DOHH2 (cell line): ENCODE data around the gene FAXC.

Experiments
- H3F3A ChIP-seq: fragments of 200-600 bp; sonication (generic), shearing (Covaris generic); 2 replicates; pipeline ENCODE4 v1.6.0; 2016; ENCODE audit warnings: antibody characterized with exemption, mild to moderate bottlenecking; ENCODE audit not compliant: control insufficient read depth, insufficient read depth
- H3K27ac ChIP-seq: fragments of 200-600 bp; sonication (generic); 2 replicates; pipeline ENCODE4 v1.5.1; 2014; ENCODE audit warnings: low read depth, mild to moderate bottlenecking, low read length, moderate library complexity
- H3K27me3 ChIP-seq: fragments of 200-600 bp; sonication (generic); 2 replicates; pipeline ENCODE4 v1.6.1; 2014; ENCODE audit warnings: mild to moderate bottlenecking, low read length, mixed read lengths; ENCODE audit not compliant: control insufficient read depth
- H3K36me3 ChIP-seq: fragments of 200-600 bp; sonication (generic); 2 replicates; pipeline ENCODE4 v1.6.1; 2014; ENCODE audit warnings: mild to moderate bottlenecking, low read length, moderate library complexity, mixed read lengths; ENCODE audit not compliant: control insufficient read depth
- H3K4me1 ChIP-seq: fragments of 200-600 bp; sonication (generic); 2 replicates; pipeline ENCODE4 v1.6.1; 2014; ENCODE audit warnings: mild to moderate bottlenecking, low read length, mixed read lengths; ENCODE audit not compliant: control insufficient read depth
- H3K4me2 ChIP-seq: fragments of 200-600 bp; sonication (generic); 2 replicates; pipeline ENCODE4 v1.6.0; 2014; ENCODE audit warnings: mild to moderate bottlenecking, low read length, moderate library complexity
- H3K4me3 ChIP-seq: fragments of 200-600 bp; sonication (generic); 2 replicates; pipeline ENCODE4 v1.5.1; 2014; ENCODE audit warnings: mild to moderate bottlenecking, low read length, mixed read lengths
- H3K79me2 ChIP-seq: fragments of 200-600 bp; sonication (generic); 2 replicates; pipeline ENCODE4 v1.6.1; 2014; ENCODE audit warnings: mild to moderate bottlenecking, low read length, mixed read lengths; ENCODE audit not compliant: control insufficient read depth
- H3K9me2 ChIP-seq: fragments of 200-600 bp; sonication (generic); replicated peaks from 2 replicates; pipeline ENCODE4 v1.6.1; 2014; ENCODE audit warnings: mild to moderate bottlenecking, low read length, mixed read lengths; ENCODE audit not compliant: control insufficient read depth
- H3K9me3 ChIP-seq: fragments of 200-600 bp; sonication (generic); 2 replicates; pipeline ENCODE4 v1.6.1; 2014; ENCODE audit warnings: antibody characterized with exemption, low read length, mixed read lengths; ENCODE audit not compliant: control insufficient read depth, insufficient read depth
- H4K20me1 ChIP-seq: fragments of 200-600 bp; sonication (generic); 2 replicates; pipeline ENCODE4 v1.6.0; 2014; ENCODE audit warnings: low read depth, mild to moderate bottlenecking, antibody characterized with exemption, low read length, moderate library complexity; ENCODE audit not compliant: control insufficient read depth, insufficient read depth
- CTCF ChIP-seq: fragments of 200-600 bp; sonication (generic); IDR thresholded peaks from one replicate; pipeline ENCODE4 v1.5.1; 2014; ENCODE audit warnings: antibody characterized with exemption, mild to moderate bottlenecking, low read depth, low read length; ENCODE audit not compliant: poor library complexity, severe bottlenecking
- EZH2phosphoT487 ChIP-seq: fragments of 200-600 bp; sonication (generic); IDR thresholded peaks from 2 replicates; pipeline ENCODE4 v1.6.1; 2017; ENCODE audit warnings: borderline replicate concordance, mild to moderate bottlenecking, antibody characterized with exemption, low read length, moderate library complexity, mixed read lengths

Gene FAXC

DNA sequence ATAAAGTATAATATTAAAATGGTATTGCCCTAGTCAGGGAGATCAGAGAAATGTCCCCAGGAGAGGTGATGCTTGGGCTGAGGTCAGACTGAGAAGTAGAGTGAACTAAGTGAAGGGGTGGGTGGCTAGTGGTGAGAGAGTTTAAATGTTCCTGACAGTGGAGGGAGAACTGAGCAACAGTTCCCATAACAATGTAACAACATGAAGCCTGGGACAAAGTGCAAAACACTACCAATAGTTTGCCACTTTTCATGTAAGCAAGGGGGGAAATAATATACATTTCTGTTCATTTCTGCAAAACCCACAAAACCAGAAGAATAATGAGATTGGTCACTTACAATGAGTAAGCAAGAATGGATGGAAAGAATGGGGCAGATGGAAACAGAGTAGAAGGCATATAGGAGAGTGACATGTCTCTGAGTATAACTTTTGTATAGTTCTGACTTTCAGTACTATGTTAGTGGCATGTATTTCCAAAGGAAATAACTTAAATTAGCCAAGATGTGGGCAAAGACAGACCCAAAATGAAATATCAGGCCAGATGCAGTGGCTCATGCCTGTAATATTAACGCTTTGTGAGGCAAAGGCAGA lies 13.3 kb upstream of the FAXC start:
- Histone ChIP-seq H3K79me2 (no peaks in the 10 kb centered on the region), H3K9me2 (no peaks in the 10 kb centered on the region), H3K4me1 (no peaks in the 10 kb centered on the region), H3K27ac (no peak overlapping the region), H3K4me2 (no peak overlapping the region), H3K4me3 (no peak overlapping the region), H4K20me1 (no peaks in the 10 kb centered on the region), H3K9me3 (no peaks in the 10 kb centered on the region), H3K36me3 (no peaks in the 10 kb centered on the region), H3K27me3 (peaks cover 9% of the 10 kb centered on the region; the same call in 1 of the 2 replicates), H3F3A (no peaks in the 10 kb centered on the region)
- TF ChIP-seq CTCF (no peak), EZH2phosphoT487 (no peak)

- H4K20me1 ChIP-seq, result no peaks in the 10 kb centered on the region
- no peak overlapping the region for H3K27ac ChIP-seq
- H3K4me1 ChIP-seq, result no peaks in the 10 kb centered on the region
- H3K9me2 ChIP-seq, result no peaks in the 10 kb centered on the region
- H3K79me2 ChIP-seq, result no peaks in the 10 kb centered on the region
- no peak overlapping the region for H3K4me3 ChIP-seq
- no peaks in the 10 kb centered on the region for H3K36me3 ChIP-seq
- peaks cover 12% of the 10 kb centered on the region; the same call in 1 of the 2 replicates for H3K27me3 ChIP-seq
- no peak for TF ChIP-seq CTCF
- no peak for TF ChIP-seq EZH2phosphoT487
- no peaks in the 10 kb centered on the region for H3F3A ChIP-seq
- H3K9me3 ChIP-seq, result no peaks in the 10 kb centered on the region
- H3K4me2 ChIP-seq, result no peak overlapping the region
These were observed 10.3 kb upstream of the FAXC start for GRCh38 chr6:99359800-99360199.

- Histone ChIP-seq H3K36me3 (no peaks in the 10 kb centered on the region), H3K4me3 (no peak overlapping the region), H3K79me2 (no peaks in the 10 kb centered on the region), H3K9me3 (no peaks in the 10 kb centered on the region), H3F3A (no peaks in the 10 kb centered on the region), H3K27ac (no peak overlapping the region), H3K9me2 (no peaks in the 10 kb centered on the region), H3K27me3 (peaks cover 7% of the 10 kb centered on the region; the same call in 1 of the 2 replicates), H3K4me1 (no peaks in the 10 kb centered on the region), H4K20me1 (no peaks in the 10 kb centered on the region), H3K4me2 (no peak overlapping the region)
- no peak for TF ChIP-seq CTCF
- no peak for TF ChIP-seq EZH2phosphoT487
These were observed 7.2 kb upstream of the FAXC start for GRCh38 chr6:99356641-99357040.
